ENCODE measurements around the gene IPPK.
A peak's percentile ranks its signal among the peaks of the same experiment; 100 is the strongest.

IPPK gene

DNA sequence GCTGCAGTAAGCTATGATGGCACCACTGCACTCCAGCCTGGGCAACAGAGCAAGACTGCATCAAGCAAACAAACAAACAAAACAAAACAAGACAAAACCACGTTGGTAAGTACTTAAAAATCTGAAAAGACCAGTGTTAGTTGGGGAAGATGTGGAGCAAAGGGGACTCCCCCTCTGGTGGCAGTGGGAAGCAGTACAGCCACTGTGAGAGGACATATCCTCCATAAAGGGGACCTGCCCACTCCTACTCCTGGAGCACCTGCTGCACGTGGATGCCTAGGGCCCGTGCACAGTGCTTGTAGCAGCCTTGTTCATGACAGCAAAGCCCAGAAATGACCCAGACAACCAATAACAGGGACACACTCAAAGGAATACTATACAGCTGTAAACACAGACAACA, 17.0 kb upstream of the IPPK start:
- no peak for DNase-seq (ENCODE audit: low read depth)

DNA sequence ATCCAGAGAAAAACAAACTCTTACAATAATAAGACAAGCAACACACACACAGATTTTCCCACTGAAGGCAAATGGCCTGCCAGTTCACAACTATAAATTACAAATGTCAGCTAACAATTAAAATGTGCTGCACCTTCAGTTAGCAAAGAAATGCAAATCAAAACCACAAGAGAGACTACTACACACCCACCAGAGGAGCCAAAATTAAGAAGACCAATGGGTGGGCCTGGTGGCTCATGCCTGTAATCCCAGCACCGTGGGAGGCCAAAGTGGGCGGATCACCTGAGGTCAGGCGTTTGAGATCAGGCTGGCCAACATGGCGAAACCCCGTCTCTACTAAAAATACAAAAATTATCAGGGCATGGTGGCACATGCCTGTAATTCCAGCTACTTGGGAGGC, 15.1 kb upstream of the IPPK start:
- DNase-seq (ENCODE audit: low read depth): no peak

DNA sequence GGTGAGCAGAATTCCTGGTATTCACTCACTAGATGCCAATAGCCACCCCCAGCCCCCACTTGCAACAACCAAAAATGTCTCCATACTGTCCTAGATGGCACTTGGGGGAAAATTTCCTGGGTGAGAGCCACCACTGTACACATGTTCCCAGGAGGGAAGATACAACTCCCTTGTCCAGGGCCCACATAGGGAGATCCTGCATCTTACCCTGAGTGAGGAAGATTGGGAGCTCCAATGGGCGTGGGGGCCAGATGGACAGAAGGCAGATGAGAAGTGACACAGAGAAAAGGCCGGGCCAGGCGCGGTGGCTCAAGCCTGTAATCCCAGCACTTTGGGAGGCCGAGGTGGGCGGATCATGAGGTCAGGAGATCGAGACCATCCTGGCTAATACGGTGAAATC, 12.3 kb upstream of the IPPK start:
- DNase-seq (ENCODE audit: low read depth): no peak

DNA sequence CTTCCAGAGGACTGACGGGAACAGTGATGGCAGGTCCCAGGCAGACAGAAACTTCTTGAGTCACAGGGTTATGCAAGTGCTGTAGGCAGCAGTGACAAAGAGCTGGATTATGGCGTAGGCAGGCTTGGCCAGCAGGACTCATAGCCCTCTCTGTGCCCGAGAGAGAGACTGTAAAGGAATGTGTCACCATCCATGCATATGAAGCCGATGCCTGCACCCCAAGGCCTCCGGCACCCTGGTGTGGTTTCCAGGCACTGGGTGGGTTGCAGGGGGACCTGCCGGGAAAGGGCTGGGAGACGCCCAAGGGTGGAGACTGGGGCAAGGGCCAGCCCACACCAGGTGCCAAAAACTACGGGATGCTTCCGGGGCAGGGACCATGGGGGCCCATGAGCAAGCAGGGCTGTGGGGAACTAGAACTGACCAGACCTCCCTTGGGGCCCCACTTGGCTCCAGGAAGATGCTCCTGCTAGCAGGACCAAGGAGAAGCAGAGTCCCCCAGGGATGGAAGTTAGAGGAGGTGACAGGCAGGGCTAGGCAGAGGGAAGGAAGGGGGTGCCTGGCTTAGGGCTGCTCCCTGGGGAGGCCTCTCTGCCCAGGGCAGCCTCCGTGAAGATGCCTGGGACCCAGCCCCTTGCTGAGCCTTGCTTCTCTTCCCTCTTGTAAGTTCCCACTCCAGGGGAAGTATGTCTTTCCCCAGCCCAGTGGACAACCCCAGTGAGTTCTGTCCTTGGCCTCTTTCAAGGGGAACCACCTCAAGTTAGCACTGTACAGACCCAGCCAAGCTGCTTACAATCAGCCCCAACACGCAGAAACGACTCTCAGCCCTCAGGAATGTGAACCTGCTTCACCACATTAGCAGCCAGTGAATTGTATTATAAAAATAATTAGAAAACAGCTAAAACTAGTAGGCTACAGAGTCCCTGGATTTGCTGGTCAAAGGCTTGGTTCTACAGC, 10.5 kb upstream of the IPPK start:
- DNase-seq (ENCODE audit: low read depth): no peak

DNA sequence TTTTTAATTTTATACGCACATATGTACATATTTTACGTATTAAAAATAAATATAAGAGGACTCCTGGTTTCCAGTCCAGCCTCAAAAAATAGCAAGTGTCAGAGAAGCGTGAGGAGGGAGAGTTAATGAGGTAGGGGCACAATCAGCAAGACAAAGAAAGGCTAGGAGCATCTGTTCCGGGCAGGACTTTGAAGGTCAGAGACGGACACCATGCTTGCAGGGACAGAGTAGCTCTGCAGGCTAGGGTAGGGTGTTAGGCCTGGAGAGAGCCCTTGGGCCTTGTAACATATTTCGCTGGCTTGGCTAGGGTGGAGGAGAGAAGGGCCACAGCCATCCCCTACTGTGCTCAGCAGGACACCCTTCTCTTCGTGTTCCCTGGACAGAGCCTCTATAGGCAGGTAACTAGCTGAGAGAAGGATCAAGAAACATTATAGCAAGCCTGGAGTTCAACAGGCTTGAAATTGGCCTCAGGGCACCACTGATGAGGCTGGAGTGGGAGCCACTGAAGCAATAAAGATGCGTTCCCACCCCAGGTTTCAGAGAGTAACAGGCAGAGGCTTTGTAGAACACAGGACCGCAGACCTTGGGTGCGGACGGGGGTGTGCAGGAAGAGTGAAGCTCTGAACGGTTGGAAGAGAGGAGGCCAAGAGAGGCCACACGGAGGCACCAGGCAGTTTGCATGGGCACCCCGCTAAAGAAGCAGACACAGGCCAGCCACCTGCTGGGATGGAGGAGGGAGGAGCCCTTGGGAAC, 9.7 kb upstream of the IPPK start:
- no peak for DNase-seq (ENCODE audit: low read depth)

DNA sequence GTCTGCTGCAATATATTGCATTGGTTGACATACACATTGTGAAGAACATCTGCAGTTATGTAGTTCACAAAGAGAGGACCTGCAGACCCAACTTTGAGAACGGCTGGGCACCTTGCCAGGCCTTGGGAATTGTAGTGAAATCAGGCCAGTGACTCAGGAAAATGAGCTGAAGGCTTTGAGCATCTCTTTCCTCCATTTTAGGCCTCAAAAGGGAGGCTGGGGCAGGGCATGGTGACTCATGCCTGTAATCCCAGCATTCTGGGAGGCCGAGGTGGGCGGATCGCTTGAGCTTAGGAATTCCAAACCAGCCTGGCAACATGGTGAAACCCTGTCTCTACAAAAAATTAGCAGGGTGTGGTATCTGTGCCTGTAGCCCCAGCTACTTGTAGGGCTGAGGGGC, 1.4 kb upstream of the IPPK start:
- peak; percentile 34 for DNase-seq (ENCODE audit: low read depth)

DNA sequence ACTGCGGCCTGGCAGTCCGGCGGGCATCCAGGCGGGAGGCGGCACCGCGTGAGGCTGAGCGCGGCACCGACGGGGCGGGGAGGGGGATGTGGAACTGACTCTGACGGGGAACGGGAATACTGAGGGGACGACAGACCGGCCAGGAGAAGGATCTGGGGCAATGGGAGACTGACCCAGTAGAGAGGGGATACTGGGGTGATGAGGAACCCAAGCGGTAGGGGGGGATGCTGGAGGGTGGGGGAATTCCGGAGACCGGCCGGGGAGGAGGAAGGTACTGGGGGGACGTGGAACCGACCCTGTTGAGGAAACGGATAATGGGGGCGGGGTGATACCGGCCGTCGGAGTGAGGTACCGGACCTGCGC, 423 bp downstream of the IPPK start:
- no peak for DNase-seq (ENCODE audit: low read depth)

DNA sequence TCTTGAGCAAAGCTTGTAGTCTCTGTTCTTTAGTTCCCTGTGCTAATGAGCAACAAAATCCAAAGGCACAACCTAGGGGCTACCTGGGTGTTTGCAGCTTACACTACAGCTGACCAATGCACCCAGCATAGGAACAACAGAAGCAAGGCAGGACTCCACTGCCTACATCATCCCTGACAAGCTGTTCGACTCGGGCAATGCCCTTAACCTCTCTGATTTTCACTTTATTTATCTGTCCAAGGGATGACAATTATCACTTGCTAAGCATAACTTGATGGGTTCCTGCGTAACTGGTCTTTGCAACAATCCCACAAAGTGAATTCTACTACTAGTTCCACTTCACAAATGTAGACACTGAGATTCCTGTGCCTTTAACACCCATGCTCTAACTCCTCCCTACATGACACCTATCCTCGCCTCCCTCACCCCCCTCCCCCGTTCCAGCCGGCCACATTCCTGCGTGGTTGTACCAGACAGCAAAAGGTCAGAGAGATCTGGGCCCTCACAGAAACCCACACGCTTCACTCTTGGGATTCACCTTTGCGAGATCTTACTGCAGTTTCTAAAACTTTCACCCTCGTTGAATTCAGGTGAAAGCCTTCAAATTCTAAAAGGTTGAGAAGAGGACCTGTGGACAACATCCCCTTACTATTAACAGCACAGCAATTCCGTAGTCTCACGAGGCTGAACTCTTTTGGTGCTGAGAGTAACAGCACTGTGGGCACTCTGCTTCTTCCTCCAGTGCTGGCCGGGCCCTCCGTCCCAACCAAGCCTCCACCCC, 995 bp downstream of the IPPK start:
- no peak for DNase-seq (ENCODE audit: low read depth)

DNA sequence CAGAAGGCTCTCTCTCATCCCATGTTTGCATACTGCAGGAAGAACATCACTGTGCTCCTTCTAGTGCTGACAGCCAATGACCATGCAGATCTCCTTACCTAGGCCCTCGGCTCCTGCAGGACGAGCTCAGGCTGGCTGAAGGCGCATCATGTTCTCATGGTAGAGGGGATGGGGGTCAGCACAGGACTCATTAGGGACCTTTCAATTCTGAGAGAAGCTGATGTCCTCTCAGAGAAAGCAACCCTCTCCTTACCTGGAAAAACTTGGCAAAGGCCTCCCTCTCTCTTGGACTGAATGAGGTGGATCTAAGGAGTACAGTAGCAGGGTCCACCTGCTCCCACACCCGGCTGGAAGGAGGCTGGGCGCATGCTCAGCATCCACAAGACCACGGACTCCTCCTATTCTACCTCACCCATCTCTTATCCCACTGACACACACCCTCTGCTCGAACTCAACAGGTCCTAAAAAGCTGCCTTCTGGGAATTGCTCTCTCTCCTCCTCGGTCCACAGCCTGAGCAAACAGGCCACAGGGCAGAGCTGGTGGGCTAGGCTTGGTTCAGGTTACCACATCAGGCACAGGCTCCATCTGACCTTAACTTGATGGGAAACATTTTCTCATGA, 2.9 kb downstream of the IPPK start:
- no peak for DNase-seq (ENCODE audit: low read depth)

DNA sequence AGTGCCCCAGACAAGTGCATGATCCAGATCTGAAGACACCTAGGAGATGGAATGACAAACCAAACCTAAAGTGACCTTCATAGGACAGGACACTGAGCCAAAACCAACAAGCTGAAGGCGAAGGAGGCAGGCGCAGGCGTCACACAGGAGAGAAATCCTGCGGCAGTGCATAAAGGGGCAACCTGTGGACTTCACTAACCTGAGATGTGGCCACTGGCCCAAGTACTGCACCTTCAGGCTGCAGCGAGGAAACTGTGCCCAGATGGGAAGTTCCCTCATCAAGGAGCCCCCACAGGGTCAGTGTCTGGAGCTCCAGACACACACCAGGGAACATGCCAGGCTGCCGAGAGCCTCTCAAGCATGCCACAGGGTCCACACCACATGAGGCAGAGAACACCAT, 3.7 kb downstream of the IPPK start:
- no peak for DNase-seq (ENCODE audit: low read depth)

DNA sequence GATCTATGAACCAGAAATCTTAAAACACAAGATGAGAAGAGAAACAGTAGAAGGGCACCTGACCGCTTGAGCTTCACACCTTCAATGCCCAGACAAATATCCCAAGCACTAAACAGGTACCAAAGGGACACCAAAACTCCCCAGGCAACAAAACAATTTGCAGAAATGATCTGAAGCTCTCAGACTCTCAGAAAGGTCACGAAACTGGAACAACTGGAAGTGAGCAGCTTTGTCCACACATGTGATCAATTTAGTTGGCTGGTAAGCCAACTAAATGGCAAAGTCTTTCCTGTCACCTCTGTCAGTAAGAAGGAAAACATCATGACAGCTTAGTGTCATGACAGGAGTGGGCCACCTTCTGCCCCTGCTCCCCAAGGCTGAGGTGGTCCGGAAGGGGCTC, 4.1 kb downstream of the IPPK start:
- no peak for DNase-seq (ENCODE audit: low read depth)

DNA sequence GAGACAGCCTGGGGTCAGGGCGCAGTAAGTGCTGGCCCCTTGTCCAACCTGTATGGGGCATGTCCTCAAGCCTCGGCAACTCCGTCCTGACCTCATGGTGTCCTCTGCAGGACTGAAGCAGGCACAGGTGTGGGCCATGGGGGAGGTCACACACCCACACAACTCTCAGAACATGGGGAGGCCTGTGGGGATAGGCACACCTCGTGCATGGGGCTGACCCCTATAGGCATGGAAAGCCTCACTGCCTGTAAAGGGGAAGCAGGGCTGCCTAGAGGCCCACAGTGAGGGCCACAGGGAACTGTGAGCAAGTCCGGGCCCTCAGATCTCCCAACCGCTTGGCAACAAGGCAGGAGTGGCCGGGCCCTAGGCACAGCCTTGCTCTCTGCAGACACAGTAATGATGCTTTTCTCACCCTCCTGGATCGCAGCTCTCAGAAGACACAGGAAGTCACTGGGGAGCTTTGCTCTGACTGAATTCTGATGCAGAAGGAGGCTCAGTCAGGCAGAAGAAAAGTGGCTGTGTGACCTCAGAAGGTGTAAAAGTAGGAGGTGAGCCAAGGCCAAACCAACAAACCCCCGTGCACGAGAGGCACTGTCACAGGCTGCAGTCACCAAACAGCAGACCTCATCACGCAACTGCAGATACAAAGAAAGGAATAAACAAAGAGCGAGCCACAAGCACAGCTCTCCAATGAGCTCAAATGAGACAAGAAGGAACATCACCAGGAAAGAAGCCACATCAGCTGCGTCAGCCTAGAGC, 5.4 kb downstream of the IPPK start:
- no peak for DNase-seq (ENCODE audit: low read depth)

DNA sequence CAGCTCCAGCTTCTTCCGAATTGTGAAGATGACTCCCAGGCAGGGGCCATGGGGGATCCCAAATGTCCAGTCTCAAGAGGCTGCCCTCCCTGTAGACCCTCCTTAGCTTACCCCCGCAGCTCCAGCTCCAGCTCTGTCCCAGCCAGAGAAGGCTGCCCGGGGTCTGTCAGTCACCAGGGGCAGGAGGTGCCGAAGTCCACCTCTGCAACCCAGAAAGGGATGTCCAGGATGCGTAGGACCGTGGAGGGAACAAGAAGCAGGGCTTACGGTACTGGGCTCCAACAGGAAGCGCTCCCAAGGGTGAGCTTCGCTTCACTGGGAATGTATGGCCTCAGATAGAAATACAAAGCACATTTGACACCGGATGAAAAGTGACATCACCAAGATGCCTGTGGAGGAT, 6.0 kb downstream of the IPPK start:
- no peak for DNase-seq (ENCODE audit: low read depth)

DNA sequence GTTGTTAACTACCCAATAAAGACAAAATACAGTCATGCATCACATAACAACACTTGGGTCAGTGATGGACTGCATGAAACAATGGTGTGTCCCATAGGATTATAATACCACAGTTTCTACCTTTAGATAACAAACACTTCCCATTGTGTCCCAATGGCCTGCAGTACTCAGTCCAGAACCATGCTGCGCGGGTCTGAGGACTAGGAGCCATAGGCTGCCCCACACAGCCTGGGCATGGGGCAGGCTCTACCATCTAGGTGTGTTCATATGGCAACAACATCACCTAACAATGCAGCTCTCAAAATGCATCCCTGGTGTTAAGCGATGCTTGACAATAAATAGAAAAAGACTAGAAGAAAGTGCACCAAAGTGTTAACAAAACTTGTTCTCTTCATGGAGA, 6.8 kb downstream of the IPPK start:
- no peak for DNase-seq (ENCODE audit: low read depth)

DNA sequence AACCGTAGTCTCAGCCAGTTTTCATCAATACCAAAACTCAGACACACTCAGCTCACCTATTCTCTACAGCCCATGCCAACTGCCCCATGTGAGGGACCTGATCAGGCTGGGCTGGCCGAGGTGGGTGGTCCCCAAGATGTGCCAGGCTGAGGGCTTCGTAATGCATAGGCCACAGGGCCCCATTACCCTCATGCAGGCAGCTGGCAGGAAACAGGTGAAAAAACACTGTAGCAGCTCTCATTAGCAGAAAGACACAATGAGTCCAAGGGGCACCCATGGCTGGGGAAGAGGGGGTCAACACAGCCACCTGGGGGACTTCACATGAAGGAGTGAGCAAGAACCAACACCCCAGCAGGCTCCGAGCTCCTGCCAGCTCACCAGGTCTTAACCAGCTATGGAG, 8.2 kb downstream of the IPPK start:
- DNase-seq (ENCODE audit: low read depth): no peak

DNA sequence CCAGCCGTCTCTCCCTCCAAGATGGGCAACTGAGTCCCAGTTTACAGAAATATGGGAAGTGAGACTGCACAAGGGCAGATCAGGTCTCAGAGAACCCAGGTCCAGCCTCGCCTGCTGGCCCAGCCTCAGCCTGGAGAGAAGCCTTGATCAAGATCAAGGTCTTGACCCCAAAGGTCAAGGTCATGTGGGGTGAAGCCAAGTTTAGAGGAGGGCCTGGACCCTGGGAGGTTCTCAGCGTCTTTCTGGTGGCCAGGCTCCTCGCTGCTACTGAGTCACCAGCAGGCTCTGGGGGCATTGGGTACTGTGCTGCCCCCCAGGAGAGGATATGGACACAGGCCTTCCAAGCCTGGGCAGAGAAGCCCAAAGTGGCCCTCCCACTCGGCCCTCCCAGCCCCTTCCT, 8.8 kb downstream of the IPPK start:
- no peak for DNase-seq (ENCODE audit: low read depth)

DNA sequence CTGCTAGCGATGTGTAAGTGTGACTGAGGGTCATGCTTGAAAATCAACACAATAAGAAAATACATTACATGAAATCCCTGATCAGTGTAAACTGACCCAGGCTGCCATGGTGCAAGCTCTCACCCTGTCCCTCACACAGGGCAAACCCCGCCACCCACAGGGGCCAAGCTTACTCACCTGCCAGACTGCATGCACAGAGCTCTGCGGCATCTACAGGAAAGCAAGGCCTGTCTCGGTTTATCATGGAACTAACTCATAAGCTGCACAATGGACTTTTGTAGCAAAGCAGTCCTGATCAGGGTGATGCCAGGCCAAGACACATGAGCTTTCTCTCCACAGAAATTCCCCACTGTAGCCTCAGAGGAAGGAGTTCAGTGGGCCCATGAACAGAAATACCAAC, 9.7 kb downstream of the IPPK start:
- DNase-seq (ENCODE audit: low read depth): no peak

DNA sequence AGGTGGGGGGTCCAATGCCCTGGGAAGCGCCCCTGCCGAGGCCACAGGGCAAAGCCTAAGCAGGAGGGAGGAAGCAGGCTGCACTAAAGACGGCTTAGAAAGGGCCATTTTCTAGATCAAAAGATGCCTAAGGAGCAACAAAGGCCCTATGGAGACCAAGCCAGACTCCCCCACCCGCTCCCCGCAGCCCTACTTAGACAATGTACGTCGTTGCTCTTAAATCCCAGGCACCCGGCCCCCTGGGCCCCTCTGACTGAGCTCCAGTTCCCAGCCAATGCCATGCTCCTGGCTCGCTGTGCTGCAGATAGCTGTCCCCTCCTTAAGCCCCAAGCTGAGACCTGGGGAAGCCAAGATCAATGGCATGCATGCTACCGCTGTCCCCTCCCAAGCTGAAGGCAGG, 10.3 kb downstream of the IPPK start:
- DNase-seq (ENCODE audit: low read depth): no peak

DNA sequence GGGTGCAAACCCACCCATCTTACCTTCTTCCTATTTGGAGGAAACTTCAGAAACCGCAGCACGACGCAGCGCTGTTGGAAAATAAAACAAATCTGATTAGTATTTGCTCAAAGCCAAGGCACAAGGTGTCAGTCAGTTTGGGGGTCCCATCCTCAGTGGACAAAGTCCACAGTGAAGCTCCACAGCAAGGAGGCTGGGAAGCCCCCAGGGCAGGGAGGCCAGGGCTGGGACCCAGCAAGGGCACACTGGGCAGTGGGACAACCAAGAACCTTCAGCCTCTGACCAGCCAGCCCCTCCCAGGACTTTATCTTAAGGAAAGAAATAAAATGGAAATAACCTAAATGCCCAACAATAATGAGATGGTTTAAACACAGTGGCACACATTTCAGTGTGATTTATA, 11.3 kb downstream of the IPPK start:
- no peak for DNase-seq (ENCODE audit: low read depth)

DNA sequence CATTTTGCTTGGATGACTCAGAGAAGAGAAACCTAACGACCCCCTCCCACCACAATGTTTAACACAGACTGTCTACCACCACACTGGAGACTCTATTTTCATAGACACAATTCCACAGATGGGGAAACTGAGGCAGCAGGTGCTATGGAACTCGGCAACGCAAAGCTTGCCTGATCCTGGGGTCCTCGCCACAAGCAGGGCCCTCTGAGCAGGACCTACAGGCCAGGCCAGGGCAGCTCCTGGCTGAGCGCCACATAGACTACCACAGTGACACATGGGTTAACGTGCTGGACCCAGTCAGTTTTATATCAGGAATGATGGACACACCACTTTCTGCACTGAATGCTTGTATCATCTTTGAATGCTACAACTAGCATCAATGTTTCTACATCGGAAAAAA, 11.8 kb downstream of the IPPK start:
- DNase-seq (ENCODE audit: low read depth): no peak

DNA sequence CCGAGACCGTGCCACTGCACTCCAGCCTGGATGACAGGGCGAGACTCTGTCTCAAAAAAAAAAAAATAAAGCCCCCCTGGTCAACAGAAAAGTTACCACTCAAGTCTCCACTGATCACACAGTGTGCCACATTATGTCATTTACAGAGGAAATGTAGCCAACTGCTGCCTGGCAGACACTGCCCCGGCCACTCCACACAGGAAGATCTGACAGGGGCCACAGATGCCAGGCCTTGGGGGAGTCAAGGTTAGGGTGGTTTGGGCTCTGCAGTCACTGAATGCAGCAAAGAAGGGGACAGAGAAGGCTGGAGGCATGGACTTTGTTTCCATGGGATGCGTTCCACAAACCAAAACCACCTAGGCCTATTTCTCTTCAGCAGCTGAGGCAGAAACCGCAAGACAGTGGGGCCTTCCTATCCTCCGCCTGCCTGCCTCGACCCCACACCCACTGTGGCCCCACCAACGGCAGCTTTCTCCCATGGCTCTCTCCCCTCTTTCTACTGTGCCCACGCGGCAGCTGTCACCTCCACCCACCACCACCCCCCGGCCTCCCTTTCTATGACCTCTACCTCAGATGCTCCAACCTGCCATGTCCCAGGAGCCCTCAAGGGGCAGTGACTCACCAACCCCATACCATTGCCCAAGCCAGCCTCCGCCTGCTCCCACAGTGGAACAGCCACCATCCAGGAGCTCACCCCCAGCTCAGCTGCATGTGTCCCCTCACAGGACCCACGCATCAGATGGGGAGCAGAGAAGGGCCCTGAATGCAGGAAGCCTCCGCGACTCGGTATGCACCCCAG, 12.4 kb downstream of the IPPK start:
- no peak for DNase-seq (ENCODE audit: low read depth)

Measured in fibroblast of the conjunctiva (primary cell).